HG03039 (cell line): Measurements from ENCODE around the gene SGSH.
"Not testable (repeated sequence)": the region's sequence is repeated elsewhere in the genome, so short reads cannot be mapped to it uniquely, and the experiment has no call there.

Experiments used
- ATAC-seq: cut with Tn5 transposase; IDR thresholded peaks from one replicate; pipeline ENCODE4 v1.9.1; 2021; ENCODE audit warnings: mild to moderate bottlenecking, moderate library complexity; ENCODE audit not compliant: unreplicated experiment

The SGSH gene

DNA sequence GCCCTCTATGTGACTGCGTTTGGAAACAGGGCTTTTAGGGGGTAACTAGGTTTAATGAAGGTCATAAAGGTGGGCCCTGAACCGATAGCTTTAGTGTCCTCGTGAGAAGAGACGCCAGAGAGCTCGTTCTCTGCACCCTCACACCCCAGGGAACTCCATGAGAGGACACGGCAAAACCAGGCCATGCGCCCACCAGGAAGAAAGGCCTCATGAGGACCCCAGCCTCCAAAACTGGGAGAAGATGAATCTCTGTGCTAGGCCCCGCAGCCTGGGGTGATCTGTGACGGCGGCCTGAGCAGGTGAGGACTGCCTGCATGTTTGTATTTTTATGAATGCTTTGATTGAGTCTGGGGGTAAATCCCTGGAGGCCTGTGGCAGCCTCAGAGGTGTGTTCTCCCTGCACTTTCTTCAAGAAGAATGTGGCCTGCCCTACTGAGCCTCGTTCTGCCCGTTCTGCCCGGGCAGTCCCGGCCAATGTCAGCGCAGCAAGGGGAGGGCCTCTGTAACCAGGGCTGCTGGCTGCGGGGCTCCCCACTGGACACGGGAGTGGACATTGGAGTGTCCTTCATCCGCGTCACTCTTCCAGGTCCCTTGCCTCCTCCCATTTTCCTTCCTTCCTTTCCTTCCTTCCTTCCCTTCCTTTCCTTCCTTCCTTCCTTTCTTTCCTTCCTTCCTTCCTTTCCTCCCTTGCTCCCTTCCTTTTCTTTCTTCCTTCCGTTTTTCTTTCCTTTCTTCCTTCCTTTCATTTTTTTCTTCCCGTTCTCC lies 33.7 kb upstream of the SGSH start:
- ATAC-seq = no peak

GRCh38 chr17:80252871-80253270 lies 32.7 kb upstream of the SGSH start:
- no peak for ATAC-seq

DNA sequence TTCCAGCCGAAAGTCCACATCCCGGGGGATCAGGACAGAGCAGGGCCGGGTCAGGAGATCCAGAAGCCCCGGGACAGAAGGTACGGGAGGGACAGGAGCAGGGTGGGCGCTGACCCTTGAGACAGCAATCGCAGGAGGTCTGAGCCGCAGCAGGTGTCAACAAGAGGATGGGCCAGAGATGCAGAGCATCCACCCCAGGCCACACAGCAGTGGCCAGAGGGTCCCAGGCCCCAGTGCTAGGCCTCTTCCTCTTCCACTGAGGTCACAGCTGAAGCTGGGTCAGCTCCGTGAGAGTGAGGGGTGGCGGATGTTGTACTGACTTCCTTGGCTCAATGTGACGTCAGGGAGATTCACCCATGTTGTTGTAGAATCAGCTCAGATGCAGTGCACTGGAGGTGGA lies 31.8 kb upstream of the SGSH start:
- no peak for ATAC-seq

DNA sequence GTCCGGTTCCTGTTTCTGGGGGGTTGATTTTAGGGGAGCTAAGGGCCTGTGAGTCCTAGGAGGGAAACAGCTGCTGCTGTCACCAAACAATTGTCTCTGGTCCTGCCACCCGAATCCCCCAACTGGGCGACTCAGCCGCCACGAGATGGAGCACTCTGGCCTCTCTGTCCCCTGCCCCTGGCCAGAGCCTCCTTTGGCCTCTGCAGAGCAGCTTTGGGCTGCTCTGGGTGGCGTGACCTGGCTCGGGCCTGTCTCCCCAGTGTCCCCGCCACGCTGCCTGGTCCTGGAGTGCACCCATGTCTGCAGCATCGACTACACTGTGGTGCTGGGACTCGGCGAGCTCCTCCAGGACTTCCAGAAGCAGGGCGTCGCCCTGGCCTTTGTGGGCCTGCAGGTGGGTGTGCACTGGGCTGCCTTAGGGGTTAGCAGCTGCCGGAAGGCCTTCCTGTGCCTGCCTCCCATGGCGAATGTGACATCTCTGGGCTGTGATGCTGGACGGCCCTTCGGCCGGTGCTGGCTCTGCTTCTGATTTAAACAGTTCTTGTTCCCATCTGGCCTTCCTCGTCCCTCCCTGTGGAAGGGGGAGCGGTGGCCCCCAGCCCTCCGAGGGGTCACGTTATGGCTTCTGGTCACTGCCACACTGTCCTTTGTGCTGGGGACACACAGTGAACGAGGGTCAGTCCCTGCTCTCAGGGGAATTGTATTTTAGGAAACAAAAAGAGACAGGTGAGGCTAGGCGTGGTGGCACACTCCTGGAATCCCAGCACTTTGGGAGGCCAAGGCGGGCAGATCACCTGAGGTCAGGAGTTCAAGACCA lies 29.0 kb upstream of the SGSH start:
- no peak for ATAC-seq

DNA sequence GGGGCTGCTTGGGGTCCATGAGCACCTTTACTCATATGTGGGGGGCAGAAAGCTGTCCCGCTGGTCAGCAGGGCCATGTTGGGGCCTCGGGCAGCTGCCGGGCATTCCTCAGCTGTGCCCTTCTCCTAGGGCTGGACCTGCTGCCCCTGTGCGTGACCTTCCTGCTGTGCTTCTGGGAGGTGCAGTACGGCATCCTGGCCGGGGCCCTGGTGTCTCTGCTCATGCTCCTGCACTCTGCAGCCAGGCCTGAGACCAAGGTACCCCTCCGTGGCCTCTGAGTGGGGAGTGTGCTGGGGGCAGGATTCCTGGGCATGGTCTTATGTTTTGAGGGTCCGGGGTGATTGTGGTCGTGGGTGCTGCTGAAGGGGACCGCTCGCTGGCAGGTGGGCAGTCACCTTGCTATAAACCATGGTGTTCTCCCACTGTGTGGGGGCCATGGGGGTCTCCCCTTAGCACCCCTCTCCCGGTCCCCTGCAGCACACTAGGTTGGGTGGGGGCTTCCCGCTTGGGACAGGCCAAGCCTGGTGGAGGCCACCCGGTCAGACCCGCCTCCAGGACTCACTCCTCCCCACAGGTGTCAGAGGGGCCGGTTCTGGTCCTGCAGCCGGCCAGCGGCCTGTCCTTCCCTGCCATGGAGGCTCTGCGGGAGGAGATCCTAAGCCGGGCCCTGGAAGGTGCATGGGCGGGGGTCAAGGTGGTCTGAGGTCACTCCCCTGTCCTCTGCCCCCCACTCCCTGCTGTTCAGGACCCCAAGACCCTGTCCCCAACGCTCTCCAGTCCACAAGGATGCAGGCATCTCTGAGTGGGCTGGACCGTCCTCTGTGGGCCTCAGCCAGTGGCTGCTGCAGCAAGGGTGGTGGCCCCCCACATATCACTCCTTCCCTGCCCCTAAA lies 28.1 kb upstream of the SGSH start:
- ATAC-seq = no peak

DNA sequence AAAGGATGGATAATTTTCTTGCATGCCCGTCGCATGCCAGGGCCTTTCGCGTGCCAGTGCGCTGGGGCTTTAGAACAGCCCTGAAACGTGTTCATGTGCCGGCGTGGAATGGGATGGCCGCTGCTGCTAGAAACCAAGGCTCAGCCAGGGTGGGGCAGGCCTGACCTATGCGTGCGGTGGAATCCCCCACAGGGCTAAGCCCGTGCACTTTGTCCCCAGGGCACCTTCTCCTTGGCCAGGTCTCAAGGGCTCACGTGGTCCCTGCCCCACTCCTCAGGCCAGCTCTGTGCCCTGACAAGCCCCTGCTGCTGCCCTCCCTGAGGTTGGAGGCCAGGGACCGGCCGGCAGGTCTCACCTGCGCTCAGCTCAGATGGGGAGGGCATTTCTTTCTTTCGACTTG lies 27.4 kb upstream of the SGSH start:
- ATAC-seq = no peak

DNA sequence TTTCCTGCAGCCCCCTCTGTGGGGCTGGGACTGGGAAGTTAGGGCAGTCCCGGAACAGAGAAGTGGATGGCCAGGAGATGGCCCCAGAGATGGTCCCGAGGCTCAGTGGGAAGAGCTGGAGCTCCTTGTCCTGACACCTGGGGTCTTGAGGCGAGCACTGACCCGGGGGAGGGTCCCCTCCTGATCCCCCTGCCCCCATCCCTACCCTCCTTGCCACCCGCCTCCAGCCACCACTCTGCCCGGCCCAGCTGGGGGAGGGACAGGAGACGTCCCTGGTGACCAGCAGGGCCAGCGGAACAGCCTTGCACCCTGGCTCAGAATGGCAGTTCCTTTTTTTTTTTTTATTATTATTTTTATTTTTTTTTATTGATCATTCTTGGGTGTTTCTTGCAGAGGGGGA lies 26.6 kb upstream of the SGSH start:
- no peak for ATAC-seq

DNA sequence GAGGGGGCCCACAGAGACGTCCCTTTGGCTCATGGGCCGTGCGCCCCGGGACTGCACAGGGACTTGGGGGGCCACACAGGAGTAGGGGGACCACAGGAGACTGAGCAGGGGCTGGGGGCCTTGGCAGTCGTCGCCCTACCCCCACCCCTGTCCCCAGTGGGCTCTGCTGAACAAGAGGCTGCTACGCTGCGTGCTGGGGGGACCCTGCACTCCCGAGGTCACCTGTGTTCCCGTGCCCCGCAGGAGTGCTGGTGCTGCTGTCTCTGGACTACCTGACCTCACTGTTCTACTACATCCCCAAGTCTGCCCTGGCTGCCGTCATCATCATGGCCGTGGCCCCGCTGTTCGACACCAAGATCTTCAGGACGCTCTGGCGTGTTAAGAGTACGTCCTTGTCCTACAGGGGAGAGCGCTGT lies 26.1 kb upstream of the SGSH start:
- ATAC-seq = no peak

DNA sequence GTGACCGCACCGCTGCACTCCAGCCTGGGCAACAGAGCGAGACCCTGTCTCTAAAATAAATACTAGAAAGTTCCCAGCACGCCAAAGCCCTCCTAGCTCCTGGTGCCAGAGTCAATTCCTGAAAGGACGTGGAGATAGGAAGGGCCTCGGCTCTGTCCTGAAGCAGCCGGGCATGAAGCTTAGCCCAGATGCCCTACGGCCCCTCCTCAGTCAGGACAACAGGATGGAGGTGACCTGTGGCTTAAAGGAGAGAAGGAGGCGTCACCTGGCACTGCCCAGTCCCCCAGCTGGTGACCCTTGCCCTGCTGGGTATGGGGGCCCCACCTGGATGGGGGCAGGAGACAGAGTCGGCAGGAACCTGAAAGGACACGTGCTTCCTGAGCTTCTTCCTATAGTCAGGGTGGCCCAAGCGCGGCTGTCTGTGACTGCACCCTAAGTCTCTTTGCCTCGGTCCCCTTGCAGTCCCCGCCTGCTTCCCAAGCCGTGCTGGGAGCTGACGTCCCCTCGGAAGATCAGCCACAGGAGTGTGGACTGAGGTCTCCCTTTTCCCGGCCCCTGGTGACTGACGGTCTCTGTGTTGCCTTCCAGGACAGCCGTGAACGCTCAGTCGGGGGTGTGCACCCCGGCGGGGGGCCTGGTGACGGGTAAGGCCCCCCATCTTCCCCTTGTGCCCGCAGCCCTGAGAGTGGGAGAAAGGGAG lies 25.6 kb upstream of the SGSH start:
- ATAC-seq = no peak

DNA sequence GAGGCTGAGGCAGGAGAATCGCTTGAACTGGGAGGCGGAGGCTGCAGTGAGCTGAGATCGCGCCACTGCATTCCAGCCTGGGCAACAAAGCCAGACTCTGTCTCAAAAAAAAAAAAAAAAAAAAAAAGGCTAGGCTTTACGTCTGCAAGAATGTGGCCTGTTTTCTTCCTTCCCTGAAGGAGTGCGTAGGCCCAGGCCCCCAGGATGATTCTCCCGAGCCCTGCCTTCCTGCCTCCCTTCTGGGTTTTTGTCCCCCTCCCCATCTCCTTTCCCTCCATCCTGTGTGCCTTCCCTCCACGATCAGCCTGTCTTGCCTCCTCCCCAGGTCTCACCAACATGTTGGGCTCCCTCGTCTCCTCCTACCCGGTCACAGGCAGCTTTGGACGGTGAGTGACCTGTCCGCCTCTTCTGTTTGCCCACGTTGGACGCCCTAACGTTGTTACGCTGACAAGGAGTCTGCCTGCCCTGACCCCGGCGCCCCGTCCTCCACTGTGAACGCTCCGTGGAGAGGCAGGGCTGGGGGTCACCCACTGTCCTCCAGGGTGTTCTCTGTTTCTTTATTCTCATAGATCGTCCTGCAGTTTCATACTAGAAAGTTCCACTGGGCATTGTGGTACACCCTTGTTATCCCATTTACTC lies 24.9 kb upstream of the SGSH start:
- no peak for ATAC-seq

GRCh38 chr17:80244448-80244847 lies 24.3 kb upstream of the SGSH start:
- not testable (repeated sequence) for ATAC-seq

GRCh38 chr17:80243526-80244433 lies 23.6 kb upstream of the SGSH start:
- ATAC-seq = no peak

DNA sequence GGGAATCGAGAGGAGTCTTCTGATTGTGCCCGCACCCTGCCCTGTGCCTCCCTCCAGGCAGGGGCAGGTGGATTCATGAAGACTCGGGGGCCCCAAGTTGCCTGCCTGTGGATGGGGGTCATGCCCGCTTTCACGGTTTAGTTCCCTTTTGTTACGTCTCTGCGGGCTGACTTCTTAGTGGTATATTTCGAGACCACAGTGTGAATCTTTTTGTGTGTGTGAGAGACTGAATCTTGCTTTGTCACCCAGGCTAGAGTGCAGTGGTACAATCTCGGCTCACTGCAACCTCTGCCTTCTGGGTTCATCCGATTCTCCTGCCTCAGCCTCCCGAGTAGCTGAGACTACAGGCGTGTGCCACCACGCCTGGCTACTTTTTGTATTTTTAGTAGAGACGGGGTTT lies 22.4 kb upstream of the SGSH start:
- no peak for ATAC-seq

DNA sequence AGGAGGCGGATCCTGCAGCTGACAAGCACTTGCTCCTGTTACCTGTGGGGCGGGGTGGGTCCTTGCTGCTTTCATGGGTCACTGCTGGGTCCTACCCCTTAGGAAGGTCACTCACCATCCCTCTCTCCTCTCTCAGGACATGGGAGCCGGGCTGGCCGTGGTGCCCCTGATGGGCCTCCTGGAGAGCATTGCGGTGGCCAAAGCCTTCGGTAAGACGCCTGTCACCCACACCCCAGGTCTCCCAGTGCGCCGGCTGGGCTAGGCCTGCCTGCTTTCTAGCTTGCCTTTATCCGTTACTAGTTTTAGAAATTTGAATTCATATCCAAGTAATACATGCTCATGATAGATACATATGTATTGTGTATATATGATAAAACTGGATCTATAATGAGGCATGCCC lies 17.3 kb upstream of the SGSH start:
- no peak for ATAC-seq

DNA sequence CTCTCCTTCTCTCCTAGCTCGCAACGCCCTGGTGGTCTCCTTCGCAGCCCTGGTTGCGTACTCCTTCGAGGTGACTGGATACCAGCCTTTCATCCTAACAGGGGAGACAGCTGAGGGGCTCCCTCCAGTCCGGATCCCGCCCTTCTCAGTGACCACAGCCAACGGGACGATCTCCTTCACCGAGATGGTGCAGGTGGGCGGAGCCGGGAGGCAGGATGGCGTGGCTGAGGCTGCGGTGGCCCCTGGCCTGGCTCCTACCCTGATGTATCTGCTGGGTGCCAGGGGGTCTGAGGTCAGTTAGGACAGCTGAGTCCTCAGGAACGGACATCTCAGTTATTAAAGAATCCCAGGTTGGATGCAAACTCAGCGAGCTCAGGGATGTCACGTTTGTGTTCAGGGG lies 16.8 kb upstream of the SGSH start:
- ATAC-seq = no peak

GRCh38 chr17:80233202-80233601 lies 13.1 kb upstream of the SGSH start:
- ATAC-seq = no peak

- no peak for ATAC-seq
Observed at GRCh38 chr17:80232438-80232837, 12.3 kb upstream of the SGSH start.

DNA sequence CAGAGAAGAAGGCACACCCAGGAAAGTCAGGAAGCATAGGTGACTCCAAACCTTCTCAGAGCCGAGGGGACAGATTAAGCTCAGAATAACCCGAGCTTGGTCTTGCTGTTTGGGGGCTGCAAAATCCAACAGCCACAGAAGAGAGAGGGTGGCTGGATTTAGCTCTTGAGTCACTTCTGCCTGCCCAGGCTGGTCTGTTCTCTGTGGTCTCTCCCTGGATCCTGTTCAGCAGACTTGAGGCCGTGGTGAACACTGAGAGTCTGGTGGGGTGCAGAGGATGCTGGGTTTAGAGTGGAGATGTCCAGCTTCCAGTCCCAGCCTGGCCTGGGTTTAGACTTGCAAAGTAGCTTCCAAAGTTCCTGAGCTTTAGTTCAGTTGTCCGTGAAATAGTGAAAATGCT lies 8.9 kb upstream of the SGSH start:
- ATAC-seq = no peak

- ATAC-seq = no peak
Observed at GRCh38 chr17:80228477-80228876, 8.3 kb upstream of the SGSH start.
